ENCODE measurements around the gene ZNF530. TPM values are rescaled to one million over a fixed set of nuclear protein-coding genes. Genes with fewer than 3 reads are reported as not detected.

Gene ZNF530
- total RNA-seq, 1 donor from 2014 or later, result 2.8 TPM

- Mint-ChIP-seq H3K9me3 (ENCODE audit: unreplicated experiment) (peaks cover 54% of the 10 kb centered on the region), H3K36me3 (ENCODE audit: unreplicated experiment) (peaks cover 43% of the 10 kb centered on the region), H3K4me1 (ENCODE audit: unreplicated experiment) (peaks cover 12% of the 10 kb centered on the region), H3K27me3 (ENCODE audit: unreplicated experiment) (no peaks in the 10 kb centered on the region), H3K4me3 (ENCODE audit: unreplicated experiment) (peak within 1 kb of the TSS; percentile 89), H3K27ac (ENCODE audit: unreplicated experiment) (peak within 1 kb of the TSS; percentile 44)
- peak; percentile 95 for DNase-seq (ENCODE audit: extremely low spot score, unreplicated experiment)
- TF ChIP-seq, protein P1, sequence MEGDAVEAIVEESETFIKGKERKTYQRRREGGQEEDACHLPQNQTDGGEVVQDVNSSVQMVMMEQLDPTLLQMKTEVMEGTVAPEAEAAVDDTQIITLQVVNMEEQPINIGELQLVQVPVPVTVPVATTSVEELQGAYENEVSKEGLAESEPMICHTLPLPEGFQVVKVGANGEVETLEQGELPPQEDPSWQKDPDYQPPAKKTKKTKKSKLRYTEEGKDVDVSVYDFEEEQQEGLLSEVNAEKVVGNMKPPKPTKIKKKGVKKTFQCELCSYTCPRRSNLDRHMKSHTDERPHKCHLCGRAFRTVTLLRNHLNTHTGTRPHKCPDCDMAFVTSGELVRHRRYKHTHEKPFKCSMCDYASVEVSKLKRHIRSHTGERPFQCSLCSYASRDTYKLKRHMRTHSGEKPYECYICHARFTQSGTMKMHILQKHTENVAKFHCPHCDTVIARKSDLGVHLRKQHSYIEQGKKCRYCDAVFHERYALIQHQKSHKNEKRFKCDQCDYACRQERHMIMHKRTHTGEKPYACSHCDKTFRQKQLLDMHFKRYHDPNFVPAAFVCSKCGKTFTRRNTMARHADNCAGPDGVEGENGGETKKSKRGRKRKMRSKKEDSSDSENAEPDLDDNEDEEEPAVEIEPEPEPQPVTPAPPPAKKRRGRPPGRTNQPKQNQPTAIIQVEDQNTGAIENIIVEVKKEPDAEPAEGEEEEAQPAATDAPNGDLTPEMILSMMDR (IDR thresholded peaks at IDR 0.05), result peak; percentile 44
These were observed 14.5 kb downstream of the ZNF530 start, which contains the start of gene ZNF134 for GRCh38 chr19:57613941-57614743. Gene ZNF134 (plus strand): TSS chr19:57614242. CDS start chr19:57619469, 5,227 bp downstream.

- no peaks in the 10 kb centered on the region for H3K27me3 Mint-ChIP-seq (ENCODE audit: unreplicated experiment)
- TF ChIP-seq, protein P1 (IDR thresholded peaks at IDR 0.05), result no peak
- peaks cover 12% of the 10 kb centered on the region for H3K4me1 Mint-ChIP-seq (ENCODE audit: unreplicated experiment)
- peak; percentile 27 for DNase-seq (ENCODE audit: extremely low spot score, unreplicated experiment)
- H3K4me3 Mint-ChIP-seq (ENCODE audit: unreplicated experiment), result peak overlapping the region; percentile 89
- no peak overlapping the region for H3K27ac Mint-ChIP-seq (ENCODE audit: unreplicated experiment)
- H3K36me3 Mint-ChIP-seq (ENCODE audit: unreplicated experiment), result peaks cover 55% of the 10 kb centered on the region
- peaks cover 66% of the 10 kb centered on the region for H3K9me3 Mint-ChIP-seq (ENCODE audit: unreplicated experiment)
These were observed 15.7 kb downstream of the ZNF530 start for GRCh38 chr19:57615346-57615745.

GRCh38 chr19:57620673-57621348 lies 21.1 kb downstream of the ZNF530 start:
- no peaks in the 10 kb centered on the region for H3K4me1 Mint-ChIP-seq (ENCODE audit: unreplicated experiment)
- DNase-seq (ENCODE audit: extremely low spot score, unreplicated experiment), result peak; percentile 15

GRCh38 chr19:57623091-57623490 lies 23.4 kb downstream of the ZNF530 start:
- Mint-ChIP-seq H3K36me3 (ENCODE audit: unreplicated experiment) (peaks cover 71% of the 10 kb centered on the region), H3K27me3 (ENCODE audit: unreplicated experiment) (no peaks in the 10 kb centered on the region), H3K9me3 (ENCODE audit: unreplicated experiment) (peaks cover 58% of the 10 kb centered on the region), H3K27ac (ENCODE audit: unreplicated experiment) (no peak overlapping the region), H3K4me3 (ENCODE audit: unreplicated experiment) (no peak overlapping the region), H3K4me1 (ENCODE audit: unreplicated experiment) (no peaks in the 10 kb centered on the region)
- no peak for DNase-seq (ENCODE audit: extremely low spot score, unreplicated experiment)
- TF ChIP-seq, protein P1 (IDR thresholded peaks at IDR 0.05), result no peak

More at GRCh38 chr19:57620673-57621348, 21.1 kb downstream of the ZNF530 start:
- no peak overlapping the region for H3K27ac Mint-ChIP-seq (ENCODE audit: unreplicated experiment)
- no peak overlapping the region for H3K4me3 Mint-ChIP-seq (ENCODE audit: unreplicated experiment)
- peaks cover 70% of the 10 kb centered on the region for H3K9me3 Mint-ChIP-seq (ENCODE audit: unreplicated experiment)
- peaks cover 86% of the 10 kb centered on the region for H3K36me3 Mint-ChIP-seq (ENCODE audit: unreplicated experiment)
- no peaks in the 10 kb centered on the region for H3K27me3 Mint-ChIP-seq (ENCODE audit: unreplicated experiment)
- TF ChIP-seq, protein P1 (IDR thresholded peaks at IDR 0.05), result no peak
